HUES48 (cell line): ENCODE results near the gene KBTBD2.
"Not testable (repeated sequence)": the region's sequence is repeated elsewhere in the genome, so short reads cannot be mapped to it uniquely, and the experiment has no call there.

Source experiments
- H3K27ac ChIP-seq: one replicate; pipeline ENCODE4 v1.7.0; 2013; ENCODE audit warnings: low read depth, low read length, inconsistent platforms
- H3K27me3 ChIP-seq: 2 replicates; pipeline ENCODE4 v1.6.1; 2013; ENCODE audit warnings: mild to moderate bottlenecking, low read length; ENCODE audit not compliant: control insufficient read depth, insufficient read depth
- H3K36me3 ChIP-seq: 2 replicates; pipeline ENCODE4 v1.6.1; 2013; ENCODE audit warnings: low read length; ENCODE audit not compliant: control insufficient read depth, insufficient read depth
- H3K4me1 ChIP-seq: 2 replicates; pipeline ENCODE4 v1.6.1; 2013; ENCODE audit warnings: mild to moderate bottlenecking, low read length; ENCODE audit not compliant: control insufficient read depth, insufficient read depth
- H3K4me3 ChIP-seq: 2 replicates; pipeline ENCODE4 v1.5.1; 2013; ENCODE audit warnings: mild to moderate bottlenecking, low read depth, low read length
- H3K9ac ChIP-seq: 2 replicates; pipeline ENCODE4 v1.6.1; 2013; ENCODE audit warnings: mild to moderate bottlenecking, low read depth, low read length, moderate library complexity
- H3K9me3 ChIP-seq: 2 replicates; pipeline ENCODE4 v1.6.1; 2013; ENCODE audit warnings: low read length; ENCODE audit not compliant: control insufficient read depth, insufficient read depth

KBTBD2 gene

DNA sequence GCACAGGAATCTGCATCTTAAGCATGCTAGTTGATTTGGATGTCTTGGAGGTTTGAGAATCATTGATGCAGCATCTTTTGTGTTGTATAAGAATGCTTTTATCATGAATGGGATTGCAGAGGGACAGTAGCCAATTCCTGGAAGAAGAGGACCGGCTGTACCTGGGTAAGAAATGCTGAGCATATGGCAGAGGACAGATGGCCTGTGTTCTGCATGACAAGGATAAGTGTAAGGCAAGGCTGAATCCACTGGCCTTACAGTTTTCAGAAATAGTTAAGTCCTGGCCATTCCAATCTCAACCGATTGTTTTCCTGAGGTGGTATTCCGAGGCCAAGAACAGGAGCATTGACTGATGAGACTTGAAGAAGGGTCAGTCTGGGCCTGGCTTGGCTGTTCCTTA is 24.4 kb upstream of the KBTBD2 start:
- H3K27me3 ChIP-seq = no peaks in the 10 kb centered on the region
- H3K4me3 ChIP-seq = no peak overlapping the region
- no peak overlapping the region for H3K27ac ChIP-seq
- no peaks in the 10 kb centered on the region for H3K36me3 ChIP-seq
- H3K9me3 ChIP-seq = no peaks in the 10 kb centered on the region
- H3K4me1 ChIP-seq = no peaks in the 10 kb centered on the region
- H3K9ac ChIP-seq = no peak overlapping the region

DNA sequence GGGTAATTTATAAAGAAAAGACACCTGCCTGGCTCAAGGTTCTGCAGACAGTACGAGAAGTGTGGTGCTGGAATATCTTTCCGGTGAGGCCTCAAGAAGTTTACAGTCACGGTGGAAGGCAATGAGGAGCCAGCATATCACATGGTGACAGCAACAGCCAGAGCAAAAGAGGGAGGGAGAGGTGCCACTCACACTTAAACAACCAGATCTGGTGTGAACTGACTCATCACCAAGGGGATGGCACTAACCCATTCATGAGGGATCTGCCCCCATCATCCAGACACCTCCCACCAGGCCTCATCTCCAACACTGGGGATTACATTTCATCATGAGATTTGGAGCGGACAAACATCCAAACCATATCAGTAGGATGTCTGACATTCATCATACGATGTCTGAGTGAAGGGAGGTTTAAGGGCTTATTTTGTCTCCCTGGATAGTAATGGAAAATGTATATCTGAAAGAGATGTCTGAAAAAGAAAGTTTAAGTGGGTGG is 23.5 kb upstream of the KBTBD2 start:
- Histone ChIP-seq H3K36me3 (no peaks in the 10 kb centered on the region), H3K4me3 (no peak overlapping the region), H3K27me3 (no peaks in the 10 kb centered on the region), H3K4me1 (no peaks in the 10 kb centered on the region), H3K9me3 (no peaks in the 10 kb centered on the region), H3K27ac (no peak overlapping the region), H3K9ac (no peak overlapping the region)

DNA sequence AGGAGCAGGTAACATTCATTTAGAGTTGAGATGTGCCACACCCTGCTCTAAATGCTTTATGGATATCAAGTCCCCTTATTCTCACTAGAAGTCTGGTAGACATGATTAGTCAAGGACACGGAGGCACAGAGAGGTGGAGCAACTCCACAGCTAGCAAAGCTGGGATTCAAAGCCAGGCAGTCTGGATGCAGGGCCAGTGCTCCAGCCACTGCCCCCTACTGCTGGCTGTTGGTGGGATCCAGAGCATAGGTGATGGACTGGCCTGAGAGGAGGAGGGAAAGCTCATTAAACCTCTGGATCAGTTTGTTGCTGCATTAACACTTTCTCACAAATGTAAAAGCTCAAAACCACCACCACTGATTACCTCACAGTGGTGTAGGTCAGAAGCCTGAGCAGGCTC is 22.6 kb upstream of the KBTBD2 start:
- Histone ChIP-seq H3K9ac (no peak overlapping the region), H3K4me3 (no peak overlapping the region), H3K4me1 (no peaks in the 10 kb centered on the region), H3K9me3 (no peaks in the 10 kb centered on the region), H3K27me3 (no peaks in the 10 kb centered on the region), H3K36me3 (no peaks in the 10 kb centered on the region), H3K27ac (no peak overlapping the region)

DNA sequence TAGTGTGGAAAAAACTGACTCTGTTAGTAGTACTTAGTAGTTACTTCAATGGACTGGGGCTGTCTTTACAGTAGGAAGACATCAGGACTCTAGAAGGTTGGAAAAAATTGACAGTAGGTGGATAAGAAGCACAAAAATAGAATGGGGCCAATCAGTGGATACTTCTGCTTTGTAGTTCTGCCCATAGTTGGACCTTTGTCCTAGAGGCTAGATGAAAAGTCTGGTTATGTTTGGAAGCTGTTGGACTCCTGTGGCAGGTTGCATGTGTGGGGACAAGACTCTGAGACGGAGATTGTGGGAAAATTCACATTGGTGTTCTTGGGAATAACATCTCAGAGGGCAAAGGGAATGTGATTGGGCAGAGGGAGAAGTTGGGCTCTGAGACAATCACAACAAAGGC is 18.6 kb upstream of the KBTBD2 start:
- Histone ChIP-seq H3K9me3 (no peaks in the 10 kb centered on the region), H3K27ac (no peak overlapping the region), H3K27me3 (no peaks in the 10 kb centered on the region; the same call in 1 of the 2 replicates), H3K9ac (no peak overlapping the region), H3K4me3 (no peak overlapping the region), H3K4me1 (no peaks in the 10 kb centered on the region), H3K36me3 (no peaks in the 10 kb centered on the region)

DNA sequence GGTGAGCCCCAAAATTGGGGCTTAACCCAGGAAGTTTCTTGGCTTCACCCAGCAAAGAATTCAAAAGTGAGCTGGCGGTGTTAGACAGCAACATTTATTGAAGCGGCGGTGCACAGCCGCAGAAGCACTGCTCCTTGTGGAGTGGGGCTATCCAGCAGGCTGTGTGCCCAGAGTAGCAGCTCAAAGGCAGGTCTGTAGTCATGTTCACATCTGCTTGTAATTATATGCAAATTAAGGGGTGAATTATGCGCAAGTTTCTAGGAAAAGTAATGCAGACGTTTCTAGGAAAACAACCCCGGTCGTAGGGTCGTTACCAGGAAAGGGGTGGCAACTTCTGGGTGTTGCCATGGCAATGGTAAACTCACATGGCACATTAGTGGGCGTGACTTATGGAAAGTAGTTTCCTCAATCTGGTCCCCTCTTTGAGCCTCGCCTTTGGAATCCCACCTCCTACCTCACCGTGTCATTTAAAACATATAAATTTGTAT is 13.7 kb upstream of the KBTBD2 start:
- Histone ChIP-seq H3K27ac (no peak overlapping the region), H3K9me3 (no peaks in the 10 kb centered on the region), H3K4me3 (peak overlapping the region; percentile 45), H3K9ac (no peak overlapping the region), H3K27me3 (no peaks in the 10 kb centered on the region; the same call in 1 of the 2 replicates), H3K36me3 (no peaks in the 10 kb centered on the region), H3K4me1 (no peaks in the 10 kb centered on the region)

DNA sequence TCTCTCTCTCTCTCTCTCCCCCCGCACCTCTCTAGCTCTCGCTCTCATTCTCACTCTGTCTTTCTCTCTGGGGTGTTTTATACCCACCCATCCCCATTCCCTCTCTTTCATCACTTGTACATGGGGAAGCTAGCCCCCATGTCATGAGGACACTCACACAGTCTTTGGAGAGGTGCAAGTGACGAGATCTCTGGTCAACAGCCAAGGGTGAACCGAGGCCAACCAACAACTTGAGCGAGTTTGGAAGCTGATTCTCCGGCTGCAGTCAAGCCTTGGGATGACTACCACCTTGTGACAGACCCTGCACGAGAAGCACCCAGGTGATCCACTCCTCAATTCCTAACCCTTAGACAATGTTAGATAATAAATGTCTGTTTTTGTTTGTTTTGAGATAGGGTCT is 10.1 kb upstream of the KBTBD2 start:
- H3K27ac ChIP-seq = no peak overlapping the region
- H3K9me3 ChIP-seq = no peaks in the 10 kb centered on the region
- H3K9ac ChIP-seq = no peak overlapping the region

DNA sequence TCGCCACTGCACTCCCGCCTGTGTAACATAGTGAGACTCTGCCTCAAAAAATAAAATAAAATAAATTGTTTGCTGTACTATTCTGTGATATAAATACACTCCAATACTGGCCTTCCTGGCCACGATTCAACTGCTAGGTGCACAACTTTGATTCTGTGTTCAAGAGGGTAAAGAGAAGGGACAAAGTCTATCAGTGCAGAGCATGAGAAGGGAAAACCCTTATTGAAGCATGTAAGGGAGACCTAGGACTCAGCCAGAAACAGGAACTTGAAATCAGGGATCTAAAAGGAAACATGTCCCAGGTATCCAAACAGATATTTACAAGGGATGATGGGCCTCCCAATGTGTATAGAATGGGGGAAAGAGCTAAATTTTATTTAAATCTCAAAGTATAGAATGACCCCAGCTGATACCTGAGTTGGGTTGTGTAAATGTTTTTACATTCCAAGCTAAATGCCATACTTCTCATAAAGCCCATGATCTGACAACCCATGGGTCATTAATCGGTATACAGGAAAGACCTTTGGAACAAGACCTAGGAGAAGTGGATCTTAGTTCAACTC is 9.0 kb upstream of the KBTBD2 start:
- Histone ChIP-seq H3K9me3 (no peaks in the 10 kb centered on the region), H3K4me3 (no peak overlapping the region), H3K27me3 (no peaks in the 10 kb centered on the region), H3K27ac (no peak overlapping the region), H3K9ac (no peak overlapping the region), H3K36me3 (no peaks in the 10 kb centered on the region), H3K4me1 (no peaks in the 10 kb centered on the region)

More for the DNA sequence above, 10.1 kb upstream of the KBTBD2 start:
- no peak overlapping the region for H3K4me3 ChIP-seq
- H3K36me3 ChIP-seq = no peaks in the 10 kb centered on the region
- no peaks in the 10 kb centered on the region for H3K27me3 ChIP-seq
- no peaks in the 10 kb centered on the region for H3K4me1 ChIP-seq

DNA sequence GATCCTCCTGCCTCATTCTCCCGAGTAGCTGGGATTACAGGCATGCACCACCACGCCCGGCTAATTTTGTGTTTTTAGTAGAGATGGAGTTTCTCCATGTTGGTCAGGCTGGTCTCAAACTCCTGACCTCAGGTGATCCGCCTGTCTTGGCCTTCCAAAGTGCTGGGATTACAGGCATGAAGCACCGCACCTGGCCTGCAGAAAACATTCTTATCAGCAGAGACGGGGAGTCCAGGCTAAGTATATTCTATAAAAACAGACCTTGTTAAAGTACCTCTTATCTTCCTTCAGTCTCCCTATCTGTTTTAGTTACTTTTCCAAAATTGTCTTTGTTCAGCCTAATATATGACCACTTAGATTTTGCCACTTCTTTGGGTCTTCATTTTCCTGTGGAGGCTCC is 5.8 kb upstream of the KBTBD2 start:
- H3K27me3 ChIP-seq, H3K9ac ChIP-seq, H3K4me3 ChIP-seq, H3K27ac ChIP-seq, H3K36me3 ChIP-seq, H3K9me3 ChIP-seq: not testable (repeated sequence)
- H3K4me1 ChIP-seq = peaks cover 11% of the 10 kb centered on the region

DNA sequence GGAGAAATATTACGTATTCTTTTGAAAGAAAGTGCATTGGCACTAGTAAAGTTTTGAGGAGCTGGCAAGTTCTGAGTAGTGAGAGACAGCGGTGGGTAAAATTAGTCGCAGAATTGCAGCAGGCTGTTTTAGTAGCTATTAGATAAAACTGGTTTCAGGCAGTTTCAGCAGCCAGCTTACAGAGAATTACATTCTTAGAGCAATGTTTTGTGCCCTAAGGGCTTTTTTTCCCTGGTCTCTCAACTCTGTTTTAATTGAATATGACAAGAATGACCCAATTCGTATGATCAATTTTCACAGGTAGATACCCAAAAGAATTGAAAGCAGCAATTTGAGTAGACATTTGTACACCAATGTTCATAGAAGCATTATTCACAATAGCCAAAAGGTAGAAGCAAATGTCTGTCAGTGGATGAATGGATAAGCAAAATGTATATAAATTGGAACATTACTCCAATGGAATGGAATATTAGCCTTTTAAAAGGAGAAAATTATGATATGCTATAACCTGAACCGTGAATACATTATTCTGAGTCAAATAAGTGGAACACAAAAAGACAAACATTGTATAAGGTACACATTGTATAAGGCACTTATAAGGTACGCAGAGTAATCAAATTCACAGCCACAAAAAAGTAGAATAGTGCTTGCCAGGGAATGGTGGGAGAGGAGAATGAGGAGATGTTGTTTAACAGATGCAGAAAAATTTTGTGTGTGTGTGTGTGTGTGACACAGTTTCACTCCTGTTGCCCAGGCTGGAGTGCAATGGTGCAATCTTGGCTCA is 5.2 kb upstream of the KBTBD2 start:
- peaks cover 11% of the 10 kb centered on the region for H3K4me1 ChIP-seq
- H3K27ac ChIP-seq = no peak overlapping the region
- no peaks in the 10 kb centered on the region for H3K36me3 ChIP-seq
- H3K27me3 ChIP-seq = peaks cover 3% of the 10 kb centered on the region; the same call in 1 of the 2 replicates
- no peaks in the 10 kb centered on the region for H3K9me3 ChIP-seq
- no peak overlapping the region for H3K4me3 ChIP-seq
- no peak overlapping the region for H3K9ac ChIP-seq

DNA sequence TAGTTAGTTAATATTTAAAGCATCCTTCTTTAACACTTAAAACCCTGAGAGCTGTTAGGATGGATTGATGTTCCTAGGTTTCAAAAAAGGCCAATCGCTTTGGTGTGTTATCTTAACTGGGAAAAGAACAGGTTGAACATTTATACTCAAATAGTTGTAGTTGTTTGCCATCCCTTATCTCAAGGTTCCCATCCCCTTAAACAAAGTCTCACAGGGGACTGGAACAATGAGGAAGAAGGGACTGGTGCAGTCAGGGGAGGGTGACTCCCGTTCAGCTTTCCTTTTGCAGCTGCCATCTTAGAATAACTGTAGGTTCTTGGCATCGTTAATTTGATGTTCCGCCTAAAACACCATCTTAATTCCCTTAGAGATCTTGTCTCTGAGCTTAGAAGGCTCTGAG is 2.6 kb upstream of the KBTBD2 start:
- peaks cover 3% of the 10 kb centered on the region; the same call in 1 of the 2 replicates for H3K27me3 ChIP-seq
- H3K9me3 ChIP-seq = no peaks in the 10 kb centered on the region
- no peak overlapping the region for H3K4me3 ChIP-seq
- H3K36me3 ChIP-seq = no peaks in the 10 kb centered on the region
- H3K9ac ChIP-seq = no peak overlapping the region
- no peak overlapping the region for H3K27ac ChIP-seq
- H3K4me1 ChIP-seq = peaks cover 19% of the 10 kb centered on the region

DNA sequence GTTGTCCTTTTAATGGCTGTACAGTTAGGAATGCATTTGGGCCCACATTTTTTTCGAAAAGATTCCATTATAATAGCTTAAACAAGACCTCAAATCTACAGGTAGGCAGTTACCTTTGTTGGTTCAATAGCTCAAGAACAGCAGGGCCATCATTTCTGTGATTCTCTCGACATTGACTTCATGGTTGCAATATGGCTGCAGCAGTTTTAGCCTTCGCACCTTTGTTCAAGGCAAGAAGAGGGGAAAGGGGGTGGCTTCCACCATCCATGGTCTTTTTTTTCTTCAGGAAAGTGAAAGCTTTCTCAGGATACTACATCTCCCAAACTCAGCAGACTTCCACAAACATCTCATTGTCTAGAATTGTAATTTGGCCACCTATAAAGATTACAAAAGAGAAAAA is 2.2 kb upstream of the KBTBD2 start:
- Histone ChIP-seq H3K27ac (no peak overlapping the region), H3K27me3 (peaks cover 3% of the 10 kb centered on the region; the same call in 1 of the 2 replicates), H3K4me1 (peaks cover 19% of the 10 kb centered on the region), H3K9me3 (no peaks in the 10 kb centered on the region), H3K4me3 (no peak overlapping the region), H3K9ac (no peak overlapping the region), H3K36me3 (no peaks in the 10 kb centered on the region)
